Fibroblast of the aortic adventitia (primary cell): ENCODE measurements around the gene ARHGEF40. TPM values are rescaled to one million over a fixed set of nuclear protein-coding genes. Genes with fewer than 3 reads are reported as not detected.

Experiments used
- DNase-seq: peaks from one replicate; pipeline ENCODE4 v3.0.0-alpha.2; 2010; ENCODE audit warnings: low read depth
- H3K4me3 ChIP-seq: 2 replicates; pipeline ENCODE4 v1.5.1; 2011; ENCODE audit warnings: low read depth, mild to moderate bottlenecking, control low read depth, low read length, moderate library complexity
- total RNA-seq: library from RNA; depleted of rRNA; stranded (reverse); fragments of >200 nt; gene quantifications from 2 replicates; pipeline ENCODE4 v1.2.3, GENCODE V29; 2012; ENCODE audit warnings: low replicate concordance
- TF ChIP-seq, protein P1 (sequence below): IDR thresholded peaks from 2 replicates; pipeline ENCODE4 v1.5.1; 2011; ENCODE audit warnings: mild to moderate bottlenecking, low read length, control low read depth, inconsistent platforms; ENCODE audit not compliant: insufficient read depth

The ARHGEF40 gene
- total RNA-seq, 1 donor, result 47.4 TPM

DNA sequence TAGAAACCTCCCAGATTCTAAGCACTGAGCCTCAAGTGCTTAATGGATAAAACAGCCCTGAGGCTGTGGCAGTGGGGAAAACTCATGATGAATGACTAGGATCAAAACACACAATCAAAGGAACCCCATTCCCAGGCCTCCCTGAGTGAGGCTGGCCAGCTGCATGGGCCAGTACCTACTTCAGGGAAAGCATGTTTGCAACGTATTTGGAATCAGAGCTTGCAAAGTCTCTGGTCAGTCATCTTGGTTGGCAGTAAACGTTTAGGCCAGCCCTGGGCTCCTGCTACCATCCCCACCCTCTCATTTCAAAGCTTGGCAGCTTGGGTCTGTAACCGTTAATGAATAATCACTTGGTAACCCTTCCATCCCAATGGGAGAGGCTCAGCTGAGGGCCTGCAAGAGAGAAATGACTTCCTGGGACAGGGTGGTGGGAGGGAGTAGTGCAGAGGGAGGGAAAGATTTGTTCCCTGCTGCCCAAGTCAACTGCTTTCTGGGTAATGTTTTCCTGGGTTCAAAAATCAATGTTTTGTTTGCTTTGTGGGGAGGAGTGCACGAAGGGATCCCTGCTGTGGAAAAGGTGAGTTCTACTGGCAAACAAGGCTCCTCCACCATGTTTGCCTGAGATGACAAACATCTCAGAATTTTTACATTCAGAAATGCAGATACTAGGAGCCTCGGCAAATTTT, 14.5 kb upstream of the ARHGEF40 start:
- DNase-seq, result no peak
- TF ChIP-seq, protein P1, sequence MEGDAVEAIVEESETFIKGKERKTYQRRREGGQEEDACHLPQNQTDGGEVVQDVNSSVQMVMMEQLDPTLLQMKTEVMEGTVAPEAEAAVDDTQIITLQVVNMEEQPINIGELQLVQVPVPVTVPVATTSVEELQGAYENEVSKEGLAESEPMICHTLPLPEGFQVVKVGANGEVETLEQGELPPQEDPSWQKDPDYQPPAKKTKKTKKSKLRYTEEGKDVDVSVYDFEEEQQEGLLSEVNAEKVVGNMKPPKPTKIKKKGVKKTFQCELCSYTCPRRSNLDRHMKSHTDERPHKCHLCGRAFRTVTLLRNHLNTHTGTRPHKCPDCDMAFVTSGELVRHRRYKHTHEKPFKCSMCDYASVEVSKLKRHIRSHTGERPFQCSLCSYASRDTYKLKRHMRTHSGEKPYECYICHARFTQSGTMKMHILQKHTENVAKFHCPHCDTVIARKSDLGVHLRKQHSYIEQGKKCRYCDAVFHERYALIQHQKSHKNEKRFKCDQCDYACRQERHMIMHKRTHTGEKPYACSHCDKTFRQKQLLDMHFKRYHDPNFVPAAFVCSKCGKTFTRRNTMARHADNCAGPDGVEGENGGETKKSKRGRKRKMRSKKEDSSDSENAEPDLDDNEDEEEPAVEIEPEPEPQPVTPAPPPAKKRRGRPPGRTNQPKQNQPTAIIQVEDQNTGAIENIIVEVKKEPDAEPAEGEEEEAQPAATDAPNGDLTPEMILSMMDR, result no peak
- no peak overlapping the region for H3K4me3 ChIP-seq

DNA sequence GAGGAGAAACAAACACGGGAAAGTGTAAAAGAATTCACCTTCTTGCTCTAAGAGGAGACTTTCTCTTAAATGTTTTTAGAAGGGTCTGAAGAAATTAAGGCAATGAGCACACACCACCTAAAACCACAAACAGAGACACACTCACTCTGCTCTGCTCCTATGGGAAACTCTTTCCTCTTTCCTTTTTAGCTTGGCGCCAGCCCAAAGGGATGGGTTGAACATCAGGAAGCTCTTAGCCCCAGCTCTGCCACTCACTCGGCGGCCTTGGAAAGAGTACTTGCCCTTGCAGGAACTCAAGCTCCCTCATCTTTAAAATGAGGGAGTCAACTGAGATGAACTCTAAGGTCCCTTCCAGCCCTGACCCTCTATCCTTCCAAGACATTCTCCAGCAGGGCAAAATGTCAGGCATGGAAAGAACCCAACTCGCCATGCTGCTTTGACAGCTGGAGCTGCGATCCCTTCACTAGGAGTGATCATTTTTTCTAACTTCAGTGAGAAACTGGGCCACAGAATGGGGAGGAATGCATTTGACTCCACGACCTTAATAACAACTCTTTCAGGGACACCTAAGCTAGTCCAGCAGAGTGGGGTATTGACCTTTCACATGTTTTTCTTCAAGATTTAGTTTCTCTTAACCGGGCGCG, 13.5 kb upstream of the ARHGEF40 start:
- no peak overlapping the region for H3K4me3 ChIP-seq
- TF ChIP-seq, protein P1, result no peak
- DNase-seq, result no peak

- H3K4me3 ChIP-seq, result no peak within 1 kb of the TSS
- no peak for DNase-seq
- TF ChIP-seq, protein P1, result no peak
These were observed 12.1 kb upstream of the ARHGEF40 start, which contains the start of gene RNASE8 for GRCh38 chr14:21057803-21058675. RNASE8 (plus strand) TSS chr14:21057822; CDS start chr14:21057893, 71 bp downstream.

- TF ChIP-seq, protein P1, result no peak
- H3K4me3 ChIP-seq, result no peak overlapping the region
- DNase-seq, result no peak
These were observed 11.2 kb upstream of the ARHGEF40 start for GRCh38 chr14:21058903-21059302.

GRCh38 chr14:21059842-21060613, 10.1 kb upstream of the ARHGEF40 start:
- DNase-seq, result no peak

More at GRCh38 chr14:21059842-21060613, 10.1 kb upstream of the ARHGEF40 start:
- TF ChIP-seq, protein P1, result no peak
- H3K4me3 ChIP-seq, result no peak overlapping the region
